Breast epithelium (tissue), 3 donors: ENCODE measurements around the gene TENM4.

Experiments
- CTCF ChIP-seq, 3 donors: fragments of 450-650 bp; IDR thresholded peaks; one replicate each; pipeline ENCODE4 v1.5.1; 2016 to 2017; ENCODE audit warnings: antibody characterized with exemption in 3 of 3, mild to moderate bottlenecking in 3 of 3, moderate library complexity in 3 of 3
- POLR2AphosphoS5 ChIP-seq, 3 donors: sonication (generic); formaldehyde crosslinking; IDR thresholded peaks; one replicate each; pipeline ENCODE4 v1.6.1; 2017; ENCODE audit warnings: antibody characterized with exemption in 3 of 3

- no peak for TF ChIP-seq CTCF (IDR thresholded peaks at IDR 0.05)
- TF ChIP-seq POLR2AphosphoS5 (IDR thresholded peaks at IDR 0.05): no peak
Observed at GRCh38 chr11:78797559-78797958, 643.3 kb downstream of the TENM4 start.
